Right lobe of liver (tissue), 6 donors: ENCODE data around the gene RHCG. TPM values are rescaled to one million over a fixed set of nuclear protein-coding genes. Genes with fewer than 3 reads are reported as not detected.

Experiments
- ATAC-seq, 4 donors: fragments of 200-7000 bp; cut with Tn5 transposase; one replicate each; pipeline ENCODE4 v1.9.1; 2020; ENCODE audit warnings: mild to moderate bottlenecking in 4 of 4, moderate library complexity in 4 of 4
- DNase-seq, 3 donors: peaks; one replicate each; pipeline ENCODE4 v3.0.0-alpha.2; 2020
- H3K27ac ChIP-seq, 3 donors: fragments of 200-600 bp; one replicate each; pipeline ENCODE4 v1.8.0; 2022
- H3K27me3 ChIP-seq, 2 donors: fragments of 200-600 bp; one replicate each; pipeline ENCODE4 v1.8.0; 2022
- H3K36me3 ChIP-seq, 4 donors: fragments of 200-600 bp; sonication (generic) in 1 of 4; one replicate each; pipeline versions ENCODE4 v1.5.1 to v1.8.0; 2017 to 2022; ENCODE audit warnings: control low read depth in 1 of 4
- H3K4me1 ChIP-seq, 4 donors: fragments of 200-600 bp; sonication (generic) in 1 of 4; one replicate each; pipeline versions ENCODE4 v1.5.1 to v1.8.0; 2017 to 2022; ENCODE audit warnings: control low read depth in 1 of 4
- H3K4me3 ChIP-seq, 3 donors: fragments of 200-600 bp; one replicate each; pipeline ENCODE4 v1.8.0; 2022
- H3K9me3 ChIP-seq, 4 donors: fragments of 200-600 bp; sonication (generic) in 1 of 4; one replicate each; pipeline versions ENCODE4 v1.5.1 to v1.8.0; 2017 to 2022; ENCODE audit warnings: control low read depth in 1 of 4
- POLR2A ChIP-seq: fragments of 450-650 bp; IDR thresholded peaks from one replicate; pipeline ENCODE4 v1.6.1; 2017; ENCODE audit warnings: antibody characterized with exemption, mild to moderate bottlenecking
- WGBS: methylation state at CpG from one replicate; pipeline ENCODE4 v1.1.6; 2018; ENCODE audit warnings: low coverage, low lambda C conversion rate; ENCODE audit not compliant: insufficient coverage; ENCODE audit errors: missing lambda C conversion rate; 5-methylcytosine and 5-hydroxymethylcytosine counted together
- intact Hi-C, 2 donors: fragments of 100-400 bp; cut with DNase I; formaldehyde crosslinking; loops; one replicate each; pipeline versions ENCODE4 v1.11.2 to v1.14.1; 2022
- total RNA-seq, 6 experiments: library from RNA; depleted of rRNA in 2 of 6; stranded (reverse); fragments of >200 nt in 2 of 6; fragmentation: NEBNext Ultra II Directional in 3 of 6; extraction: Animal tissue kit (Norgen Biotek cat#: 25700) in 3 of 6; gene quantifications; one replicate each; pipeline versions ENCODE4 v1.1.0 to v1.2.4, GENCODE V29; 2016 to 2023
- TF ChIP-seq, protein P1 (sequence below), 4 donors: fragments of 200-600 bp in 3 of 4; fragments of 450-650 bp in 1 of 4; IDR thresholded peaks; one replicate each; pipeline versions ENCODE4 v1.5.1 to v1.8.0; 2016 to 2022; ENCODE audit warnings: antibody characterized with exemption in 4 of 4, mild to moderate bottlenecking in 2 of 4
- donor health status: DM: no; HTN: yes; CAD: no.
- donor health status: DM: no; HTN: no; CAD: no.
- donor health status: DM: no; HTN: no; CAD: no.
- donor health status: DM: no; HTN: yes; CAD: no.
- donor health status: DM: no; HTN: yes; CAD: no.

Gene RHCG
- total RNA-seq, 6 experiments from 2014 or later: 0.20 to 0.82 (median 0.37) TPM; not detected in 1

DNA sequence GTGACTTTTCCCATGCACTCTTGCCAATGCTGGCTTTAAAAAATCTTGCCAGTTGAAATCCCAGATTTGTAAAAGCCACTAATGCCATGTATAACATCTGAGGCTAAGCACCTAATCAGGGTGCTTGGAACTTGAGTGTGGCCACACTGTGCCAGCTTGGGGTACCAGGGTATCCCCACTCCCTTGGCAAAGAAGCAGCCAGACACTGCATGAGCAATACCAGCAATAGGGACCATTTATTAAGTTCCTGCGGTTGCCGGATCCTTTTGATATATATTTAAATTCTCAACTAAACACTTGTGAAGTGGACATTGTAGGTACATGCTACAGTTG lies 2.2 kb upstream of the RHCG start:
- no peaks in the 10 kb centered on the region for H3K36me3 ChIP-seq
- no peaks in the 10 kb centered on the region for H3K27me3 ChIP-seq
- DNase-seq: peak in 2 of 3 donors; percentile 1 to 3
- ATAC-seq: no peak
- H3K4me1 ChIP-seq: no peaks in the 10 kb centered on the region
- intact Hi-C loops: loop anchor here (10.0 kb wide), 1 partner anchor 56 kb away; no protein-coding TSS in a partner anchor
- no peak overlapping the region for H3K27ac ChIP-seq
- H3K4me3 ChIP-seq: no peak overlapping the region
- TF ChIP-seq POLR2A: no peak
- TF ChIP-seq, protein P1, sequence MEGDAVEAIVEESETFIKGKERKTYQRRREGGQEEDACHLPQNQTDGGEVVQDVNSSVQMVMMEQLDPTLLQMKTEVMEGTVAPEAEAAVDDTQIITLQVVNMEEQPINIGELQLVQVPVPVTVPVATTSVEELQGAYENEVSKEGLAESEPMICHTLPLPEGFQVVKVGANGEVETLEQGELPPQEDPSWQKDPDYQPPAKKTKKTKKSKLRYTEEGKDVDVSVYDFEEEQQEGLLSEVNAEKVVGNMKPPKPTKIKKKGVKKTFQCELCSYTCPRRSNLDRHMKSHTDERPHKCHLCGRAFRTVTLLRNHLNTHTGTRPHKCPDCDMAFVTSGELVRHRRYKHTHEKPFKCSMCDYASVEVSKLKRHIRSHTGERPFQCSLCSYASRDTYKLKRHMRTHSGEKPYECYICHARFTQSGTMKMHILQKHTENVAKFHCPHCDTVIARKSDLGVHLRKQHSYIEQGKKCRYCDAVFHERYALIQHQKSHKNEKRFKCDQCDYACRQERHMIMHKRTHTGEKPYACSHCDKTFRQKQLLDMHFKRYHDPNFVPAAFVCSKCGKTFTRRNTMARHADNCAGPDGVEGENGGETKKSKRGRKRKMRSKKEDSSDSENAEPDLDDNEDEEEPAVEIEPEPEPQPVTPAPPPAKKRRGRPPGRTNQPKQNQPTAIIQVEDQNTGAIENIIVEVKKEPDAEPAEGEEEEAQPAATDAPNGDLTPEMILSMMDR (IDR thresholded peaks at IDR 0.05): no peak
- 100% methylated on average over 1 of the region's 2 CpGs for WGBS
- H3K9me3 ChIP-seq: no peaks in the 10 kb centered on the region

DNA sequence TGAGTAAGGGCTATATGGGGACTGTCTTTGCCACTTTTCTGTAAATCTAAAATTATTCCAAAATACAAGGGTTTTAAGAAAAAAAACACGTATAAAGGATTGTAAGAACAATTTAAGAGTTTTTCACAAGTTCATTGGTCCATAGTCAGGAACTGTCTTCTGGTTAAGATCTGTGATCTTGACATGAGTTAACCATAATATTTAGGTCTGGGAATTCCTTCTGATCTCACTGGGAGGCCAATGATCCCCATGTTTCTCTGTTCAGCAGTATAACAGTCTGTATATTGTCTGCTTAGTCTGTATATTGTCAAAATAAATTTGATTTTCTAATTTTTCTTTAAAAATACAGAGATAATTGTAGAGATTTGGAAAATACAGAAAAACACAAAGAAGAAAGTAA lies 848 bp upstream of the RHCG start:
- no peaks in the 10 kb centered on the region for H3K9me3 ChIP-seq
- ATAC-seq (no peak), DNase-seq (no peak)
- no peaks in the 10 kb centered on the region for H3K36me3 ChIP-seq
- H3K27ac ChIP-seq: no peak overlapping the region
- no peaks in the 10 kb centered on the region for H3K4me1 ChIP-seq
- no peak overlapping the region for H3K4me3 ChIP-seq
- no peak for TF ChIP-seq POLR2A
- TF ChIP-seq, protein P1 (IDR thresholded peaks at IDR 0.05): no peak
- 68% methylated on average over 1 of the region's 1 CpG for WGBS
- intact Hi-C loops: loop anchor here (10.0 kb wide), 1 partner anchor 58 kb away; no protein-coding TSS in a partner anchor
- no peaks in the 10 kb centered on the region for H3K27me3 ChIP-seq

DNA sequence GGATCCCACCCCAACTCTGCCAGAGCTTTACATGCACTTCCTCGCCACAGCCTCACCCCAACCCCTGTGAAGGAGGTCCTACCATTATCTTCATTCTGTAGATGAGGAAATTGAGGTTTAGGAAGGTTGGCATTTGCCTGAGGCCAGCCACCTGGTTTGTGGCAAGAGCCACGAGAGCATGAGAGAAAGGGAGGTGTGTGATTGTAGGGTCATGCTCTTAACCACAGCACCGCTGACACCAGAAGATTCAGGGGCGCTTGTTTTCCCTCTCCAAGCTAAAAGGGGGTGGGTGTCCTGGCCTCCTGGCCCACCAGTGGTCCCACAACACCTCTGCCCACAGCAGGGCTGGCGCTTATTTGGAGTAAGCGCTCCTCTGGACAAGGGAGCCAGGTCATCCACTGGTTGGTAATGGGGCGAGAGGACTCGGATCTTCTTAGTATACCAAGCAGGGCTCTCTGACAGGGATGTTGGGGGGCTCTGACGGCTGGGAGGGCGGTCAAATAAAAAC lies 691 bp downstream of the RHCG start:
- H3K4me1 ChIP-seq: no peaks in the 10 kb centered on the region
- peak in 2 of 3 donors; percentile 19 to 32 for DNase-seq
- H3K9me3 ChIP-seq: no peaks in the 10 kb centered on the region
- H3K27ac ChIP-seq: no peak overlapping the region
- H3K27me3 ChIP-seq: no peaks in the 10 kb centered on the region
- intact Hi-C loops: loop anchor here (10.0 kb wide), 1 partner anchor 59 kb away; no protein-coding TSS in a partner anchor
- WGBS: 50% methylated on average over 2 of the region's 10 CpGs
- no peaks in the 10 kb centered on the region for H3K36me3 ChIP-seq
- ATAC-seq: no peak
- H3K4me3 ChIP-seq: no peak overlapping the region
- TF ChIP-seq POLR2A: no peak
- TF ChIP-seq, protein P1 (IDR thresholded peaks at IDR 0.05): no peak

DNA sequence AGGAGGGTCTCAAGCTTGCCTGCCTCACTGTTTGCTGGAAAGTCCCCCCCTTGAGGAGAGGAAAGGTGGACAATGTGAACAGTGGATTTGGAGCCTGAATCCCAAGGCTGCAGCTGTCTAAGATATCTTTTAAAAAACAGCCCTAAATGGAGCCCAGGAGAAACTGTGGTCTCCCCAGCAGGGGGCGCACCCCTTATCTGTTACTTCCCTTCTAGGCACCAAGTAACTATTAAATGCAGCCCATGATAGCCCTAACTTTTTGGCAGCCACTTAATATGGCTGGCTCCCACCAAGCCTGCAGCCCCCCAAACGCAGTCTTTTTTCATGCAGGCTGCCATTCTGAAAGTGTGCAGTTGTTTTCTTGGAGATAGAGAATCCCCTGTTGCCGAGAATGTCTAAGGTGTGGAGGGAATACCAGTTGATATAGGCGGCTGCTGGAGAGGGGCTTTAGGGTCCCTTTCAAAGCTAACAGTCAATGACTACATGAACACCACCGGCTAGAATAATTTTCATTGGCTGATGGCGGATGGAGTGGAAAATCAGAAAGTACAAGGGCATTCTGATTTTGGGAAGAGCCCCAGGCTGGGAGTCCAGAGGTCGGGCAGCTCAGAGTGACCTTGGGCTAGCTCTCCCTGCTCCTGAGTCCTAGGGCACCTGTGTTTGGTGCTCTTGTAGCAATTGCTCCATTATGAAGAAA lies 1.3 kb downstream of the RHCG start:
- no peak overlapping the region for H3K4me3 ChIP-seq
- H3K27ac ChIP-seq: no peak overlapping the region

More for the DNA sequence above, 1.3 kb downstream of the RHCG start:
- no peaks in the 10 kb centered on the region for H3K27me3 ChIP-seq
- H3K9me3 ChIP-seq: no peaks in the 10 kb centered on the region
- 60% methylated on average over 4 of the region's 7 CpGs for WGBS
- H3K36me3 ChIP-seq: no peaks in the 10 kb centered on the region
- TF ChIP-seq, protein P1 (IDR thresholded peaks at IDR 0.05): peak; percentile 29 to 60 (median 46)
- TF ChIP-seq POLR2A: no peak
- intact Hi-C loops: loop anchor here (10.0 kb wide), 1 partner anchor 60 kb away; no protein-coding TSS in a partner anchor
- no peaks in the 10 kb centered on the region for H3K4me1 ChIP-seq
- ATAC-seq (peak; percentile 33 to 64 (median 50)), DNase-seq (peak in 2 of 3 donors; percentile 47 to 52)
